ENCODE data around the gene ROR2. TPM values are rescaled to one million over a fixed set of nuclear protein-coding genes. Genes with fewer than 3 reads are reported as not detected.

ROR2 gene
- total RNA-seq, 2 donors from 2014 or later: 0.21 to 0.68 TPM

DNA sequence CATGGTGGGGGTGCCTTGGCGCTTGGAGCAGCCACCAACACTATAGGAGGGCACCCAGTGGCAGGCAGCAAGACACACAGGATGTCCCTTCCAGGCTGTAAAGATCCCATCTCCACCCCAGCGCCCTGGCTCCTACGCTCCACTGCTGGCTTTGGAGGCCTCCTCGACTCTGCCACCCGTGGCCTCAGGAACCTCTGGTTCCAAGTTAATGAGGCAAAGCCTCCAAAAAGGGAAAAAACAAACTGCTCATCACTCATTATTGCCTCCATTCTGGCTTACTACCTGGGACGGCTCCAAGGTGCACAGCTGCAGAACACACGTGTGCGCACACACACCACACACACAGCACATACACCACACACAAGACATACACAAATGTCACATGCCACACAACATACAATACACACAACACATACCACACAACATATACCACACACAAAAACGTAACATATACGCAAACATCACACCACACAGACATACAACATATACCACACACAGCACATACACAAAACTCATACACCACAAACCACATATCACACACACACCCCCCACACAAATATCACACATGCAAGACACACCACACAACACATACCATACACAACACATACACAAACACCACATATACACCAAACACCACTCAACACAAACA is 45.3 kb downstream of the ROR2 start:
- ATAC-seq (ENCODE audit: insufficient number of reproducible peaks, low FRiP score, low read depth) (no peak), DNase-seq (ENCODE audit: low spot score) (no peak)
- Histone ChIP-seq H3K36me3 (no peaks in the 10 kb centered on the region), H3K4me3 (no peak overlapping the region), H3K4me1 (ENCODE audit: control insufficient read depth in 1 of 2, low read depth in 2 of 2) (no peaks in the 10 kb centered on the region), H3K9me3 (no peaks in the 10 kb centered on the region), H3K27ac (no peak overlapping the region), H3K27me3 (replicated peaks; ENCODE audit: insufficient read depth) (no peaks in the 10 kb centered on the region)
- no peak for TF ChIP-seq CTCF (IDR thresholded peaks at IDR 0.05)

DNA sequence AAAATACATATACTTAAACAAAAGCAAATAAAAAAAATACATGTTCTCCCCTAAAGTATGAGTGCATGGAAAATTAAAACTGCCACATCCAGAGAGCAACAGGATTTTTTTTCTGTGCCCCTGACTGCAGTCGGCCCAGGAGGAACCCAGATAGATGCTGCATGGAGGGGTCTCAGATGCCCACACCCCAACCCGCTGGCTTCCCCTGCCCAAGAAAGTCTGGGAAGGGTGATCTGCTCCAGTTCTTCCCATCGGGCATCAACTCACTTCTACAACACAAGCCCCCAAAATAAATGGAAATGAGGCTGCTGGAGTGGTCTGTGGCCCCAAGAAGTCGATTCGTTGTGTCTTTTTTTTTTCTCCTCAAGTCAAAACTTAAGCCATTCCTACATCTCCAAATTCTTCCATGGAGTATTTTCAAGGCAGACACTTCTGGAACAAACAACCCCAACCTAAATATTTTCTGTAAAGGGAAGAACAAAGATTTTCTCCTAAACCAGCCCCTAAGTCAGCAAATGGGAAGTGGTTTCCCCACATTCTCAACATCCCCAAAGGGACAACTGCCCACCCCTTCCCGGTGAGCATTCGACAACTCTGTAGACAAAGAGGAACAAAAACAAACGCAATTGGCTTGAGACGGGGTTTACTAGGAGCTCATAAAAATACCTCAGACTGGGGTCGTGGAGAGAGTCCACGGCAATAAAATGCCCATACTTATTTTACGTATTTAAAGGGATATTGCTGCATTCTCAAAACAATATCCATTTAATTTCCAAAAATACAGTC is 46.7 kb downstream of the ROR2 start:
- TF ChIP-seq CTCF (IDR thresholded peaks at IDR 0.05): no peak
- no peaks in the 10 kb centered on the region for H3K36me3 ChIP-seq
- no peaks in the 10 kb centered on the region for H3K9me3 ChIP-seq
- no peak for DNase-seq (ENCODE audit: low spot score)
- no peaks in the 10 kb centered on the region for H3K4me1 ChIP-seq (ENCODE audit: control insufficient read depth in 1 of 2, low read depth in 2 of 2)
- H3K27ac ChIP-seq: no peak overlapping the region
- H3K4me3 ChIP-seq: no peak overlapping the region
- ATAC-seq (ENCODE audit: insufficient number of reproducible peaks, low FRiP score, low read depth): no peak
- H3K27me3 ChIP-seq (replicated peaks; ENCODE audit: insufficient read depth): no peaks in the 10 kb centered on the region

GRCh38 chr9:91902475-91903125 is 47.4 kb downstream of the ROR2 start:
- H3K36me3 ChIP-seq: no peaks in the 10 kb centered on the region
- no peak overlapping the region for H3K27ac ChIP-seq
- no peaks in the 10 kb centered on the region for H3K4me1 ChIP-seq (ENCODE audit: control insufficient read depth in 1 of 2, low read depth in 2 of 2)
- no peak for DNase-seq (ENCODE audit: low spot score)
- no peaks in the 10 kb centered on the region for H3K9me3 ChIP-seq
- no peak for ATAC-seq (ENCODE audit: insufficient number of reproducible peaks, low FRiP score, low read depth)
- H3K27me3 ChIP-seq (replicated peaks; ENCODE audit: insufficient read depth): no peaks in the 10 kb centered on the region
- TF ChIP-seq CTCF (IDR thresholded peaks at IDR 0.05): no peak
- H3K4me3 ChIP-seq: no peak overlapping the region

DNA sequence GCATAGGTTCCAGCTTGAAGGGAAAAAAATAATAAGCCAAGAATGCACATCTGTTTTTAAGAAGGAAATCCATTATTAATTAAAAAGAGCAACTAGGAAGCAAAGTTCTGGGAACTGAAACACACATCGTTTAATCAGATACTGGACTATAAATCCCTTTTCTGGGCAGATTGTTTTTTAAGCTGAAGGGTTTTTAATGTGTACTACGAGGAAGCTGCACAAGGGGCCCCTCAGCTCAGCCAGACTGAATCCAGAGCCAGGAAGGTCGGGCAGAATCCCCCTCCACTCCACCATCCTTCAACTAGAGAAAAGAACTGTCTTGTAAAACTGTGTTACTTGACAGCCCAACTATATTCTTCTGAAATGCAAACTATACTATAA is 49.2 kb downstream of the ROR2 start:
- no peaks in the 10 kb centered on the region for H3K27me3 ChIP-seq (replicated peaks; ENCODE audit: insufficient read depth)
- TF ChIP-seq CTCF (IDR thresholded peaks at IDR 0.05): no peak
- H3K36me3 ChIP-seq: no peaks in the 10 kb centered on the region
- H3K27ac ChIP-seq: no peak overlapping the region
- no peaks in the 10 kb centered on the region for H3K4me1 ChIP-seq (ENCODE audit: control insufficient read depth in 1 of 2, low read depth in 2 of 2)
- H3K4me3 ChIP-seq: no peak overlapping the region
- ATAC-seq (ENCODE audit: insufficient number of reproducible peaks, low FRiP score, low read depth): no peak
- H3K9me3 ChIP-seq: no peaks in the 10 kb centered on the region
- DNase-seq (ENCODE audit: low spot score): no peak

- Histone ChIP-seq H3K4me1 (ENCODE audit: control insufficient read depth in 1 of 2, low read depth in 2 of 2) (no peaks in the 10 kb centered on the region), H3K36me3 (no peaks in the 10 kb centered on the region), H3K4me3 (no peak overlapping the region), H3K27ac (no peak overlapping the region), H3K9me3 (no peaks in the 10 kb centered on the region), H3K27me3 (replicated peaks; ENCODE audit: insufficient read depth) (no peaks in the 10 kb centered on the region)
- no peak for TF ChIP-seq CTCF (IDR thresholded peaks at IDR 0.05)
- no peak for DNase-seq (ENCODE audit: low spot score)
- ATAC-seq (ENCODE audit: insufficient number of reproducible peaks, low FRiP score, low read depth): no peak
Measured at GRCh38 chr9:91900055-91900796, 49.8 kb downstream of the ROR2 start.

Measured in thoracic aorta (tissue), 2 donors.